Testis (tissue), 2 donors: Measurements from ENCODE around the gene CADM1.
"Not testable (repeated sequence)": the region's sequence is repeated elsewhere in the genome, so short reads cannot be mapped to it uniquely, and the experiment has no call there.

Experiments used
- POLR2A ChIP-seq: fragments of 450-650 bp; IDR thresholded peaks from one replicate; pipeline ENCODE4 v1.6.1; 2017; ENCODE audit warnings: antibody characterized with exemption, mild to moderate bottlenecking, moderate library complexity
- TF ChIP-seq, protein P1 (sequence below), 3 experiments: fragments of 450-650 bp in 2 of 3; fragments of 200-600 bp in 1 of 3; sonication (generic) in 1 of 3; IDR thresholded peaks; one replicate each; pipeline ENCODE4 v1.5.1; 2016 to 2019; ENCODE audit warnings: antibody characterized with exemption in 3 of 3, mild to moderate bottlenecking in 2 of 3, moderate library complexity in 1 of 3

GRCh38 chr11:115474306-115474705 lies 29.9 kb downstream of the CADM1 start:
- TF ChIP-seq, protein P1, sequence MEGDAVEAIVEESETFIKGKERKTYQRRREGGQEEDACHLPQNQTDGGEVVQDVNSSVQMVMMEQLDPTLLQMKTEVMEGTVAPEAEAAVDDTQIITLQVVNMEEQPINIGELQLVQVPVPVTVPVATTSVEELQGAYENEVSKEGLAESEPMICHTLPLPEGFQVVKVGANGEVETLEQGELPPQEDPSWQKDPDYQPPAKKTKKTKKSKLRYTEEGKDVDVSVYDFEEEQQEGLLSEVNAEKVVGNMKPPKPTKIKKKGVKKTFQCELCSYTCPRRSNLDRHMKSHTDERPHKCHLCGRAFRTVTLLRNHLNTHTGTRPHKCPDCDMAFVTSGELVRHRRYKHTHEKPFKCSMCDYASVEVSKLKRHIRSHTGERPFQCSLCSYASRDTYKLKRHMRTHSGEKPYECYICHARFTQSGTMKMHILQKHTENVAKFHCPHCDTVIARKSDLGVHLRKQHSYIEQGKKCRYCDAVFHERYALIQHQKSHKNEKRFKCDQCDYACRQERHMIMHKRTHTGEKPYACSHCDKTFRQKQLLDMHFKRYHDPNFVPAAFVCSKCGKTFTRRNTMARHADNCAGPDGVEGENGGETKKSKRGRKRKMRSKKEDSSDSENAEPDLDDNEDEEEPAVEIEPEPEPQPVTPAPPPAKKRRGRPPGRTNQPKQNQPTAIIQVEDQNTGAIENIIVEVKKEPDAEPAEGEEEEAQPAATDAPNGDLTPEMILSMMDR (IDR thresholded peaks at IDR 0.05): not testable (repeated sequence)
- not testable (repeated sequence) for TF ChIP-seq POLR2A
